Fibroblast of lung (primary cell): ENCODE data around the gene ENOX1.

Experiments
- CTCF ChIP-seq, 2 donors: IDR thresholded peaks in 1 of 2; conservative IDR thresholded peaks in 1 of 2; 1 replicate in 1 of 2; 2 replicates in 1 of 2; pipeline ENCODE4 v1.5.1; 2011 to 2012; ENCODE audit warnings: low read length in 2 of 2, control low read depth in 1 of 2, inconsistent platforms in 1 of 2, low read depth in 1 of 2, mild to moderate bottlenecking in 1 of 2
- EZH2 ChIP-seq: IDR thresholded peaks from 2 replicates; pipeline ENCODE4 v1.5.1; 2012; ENCODE audit warnings: low read length, control low read depth, mild to moderate bottlenecking; ENCODE audit errors: missing control alignments

- TF ChIP-seq CTCF (conservative IDR thresholded peaks at IDR 0.05 in 1 of 2, IDR thresholded peaks at IDR 0.05 in 1 of 2; ENCODE audit: low read depth in 1 of 2, low read length in 2 of 2) (no peak), EZH2 (no peak)
These were observed 56.1 kb downstream of the ENOX1 start for GRCh38 chr13:43730642-43731041.
